Testis (tissue), 3 donors: ENCODE results near the gene TPSG1. TPM values are rescaled to one million over a fixed set of nuclear protein-coding genes. Genes with fewer than 3 reads are reported as not detected.

Experiments
- DNase-seq: peaks from one replicate; pipeline ENCODE4 v3.0.0-alpha.2; 2019
- H3K27ac ChIP-seq, 2 donors: fragments of 200-600 bp; sonication (generic); one replicate each; pipeline ENCODE4 v1.5.1; 2019
- H3K27me3 ChIP-seq: fragments of 200-600 bp; sonication (generic); one replicate; pipeline ENCODE4 v1.5.1; 2019
- H3K36me3 ChIP-seq: fragments of 200-600 bp; sonication (generic); one replicate; pipeline ENCODE4 v1.5.1; 2017; ENCODE audit warnings: low read depth; ENCODE audit errors: missing control alignments
- H3K4me1 ChIP-seq: fragments of 200-600 bp; sonication (generic); one replicate; pipeline ENCODE4 v1.5.1; 2019
- H3K4me3 ChIP-seq, 2 donors: fragments of 200-600 bp; sonication (generic); one replicate each; pipeline ENCODE4 v1.5.1; 2017 to 2019
- H3K9me3 ChIP-seq: fragments of 200-600 bp; sonication (generic); one replicate; pipeline ENCODE4 v1.5.1; 2017
- CTCF ChIP-seq, 3 experiments: fragments of 450-650 bp in 2 of 3; fragments of 200-600 bp in 1 of 3; sonication (generic) in 1 of 3; IDR thresholded peaks; one replicate each; pipeline ENCODE4 v1.5.1; 2016 to 2019; ENCODE audit warnings: antibody characterized with exemption in 3 of 3, mild to moderate bottlenecking in 2 of 3, moderate library complexity in 1 of 3
- POLR2A ChIP-seq: fragments of 450-650 bp; IDR thresholded peaks from one replicate; pipeline ENCODE4 v1.6.1; 2017; ENCODE audit warnings: antibody characterized with exemption, mild to moderate bottlenecking, moderate library complexity
- WGBS, 2 donors: methylation state at CpG; one replicate each; pipeline ENCODE4 v1.1.5; 2018; 5-methylcytosine and 5-hydroxymethylcytosine counted together
- intact Hi-C: fragments of 100-400 bp; cut with DNase I; formaldehyde crosslinking; loops from one replicate; pipeline ENCODE4 v1.15.1; 2023; ENCODE audit warnings: low total_unique reads
- polyA plus RNA-seq: library from polyadenylated mRNA; stranded (reverse); fragments of 350-450 nt; fragmentation: Illumina TruSeq; extraction: RNeasy Lipid Tissue Mini Kit (QIAGEN cat#74804); gene quantifications from one replicate; pipeline ENCODE4 v1.2.3, GENCODE V29; 2014; ENCODE audit warnings: low read depth, low replicate concordance; ENCODE audit not compliant: insufficient read depth
- total RNA-seq, 2 donors: library from RNA; depleted of rRNA; stranded (reverse); fragments of >200 nt; gene quantifications; one replicate each; pipeline ENCODE4 v1.2.3, GENCODE V29; 2016

The TPSG1 gene
- total and polyA plus RNA-seq, 3 donors from 2014 or later = 1.2 TPM; not detected in 2

DNA sequence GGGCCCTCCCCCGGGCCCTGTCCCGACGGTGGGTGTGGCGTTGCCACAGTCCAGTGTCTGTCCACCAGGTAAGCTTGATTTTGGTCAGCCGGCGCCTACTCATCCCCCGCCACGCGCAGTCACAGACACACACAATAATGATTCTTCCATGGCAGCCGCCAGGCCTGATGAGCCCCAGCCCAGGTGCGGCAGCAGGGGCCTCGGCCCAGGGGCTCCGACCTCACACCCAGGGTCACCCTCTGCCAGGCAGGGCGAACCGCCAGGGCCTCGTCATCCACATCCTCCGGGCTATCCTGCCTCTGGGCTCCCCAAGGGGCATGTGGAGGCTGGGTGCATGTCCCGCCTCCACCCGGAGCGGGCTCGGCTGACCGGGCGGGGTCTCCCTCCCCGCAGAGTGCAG lies 7.5 kb downstream of the TPSG1 start:
- no peak for DNase-seq
- H3K9me3 ChIP-seq = no peaks in the 10 kb centered on the region
- H3K27me3 ChIP-seq = no peaks in the 10 kb centered on the region
- no peaks in the 10 kb centered on the region for H3K4me1 ChIP-seq
- WGBS, 2 donors = 95 to 100% methylated on average over 4 to 24 of the region's 24 CpGs
- TF ChIP-seq CTCF (IDR thresholded peaks at IDR 0.05) (no peak), POLR2A (no peak)
- intact Hi-C loops = no loop called here
- H3K36me3 ChIP-seq = no peaks in the 10 kb centered on the region
- H3K4me3 ChIP-seq = no peak overlapping the region
- no peak overlapping the region for H3K27ac ChIP-seq

DNA sequence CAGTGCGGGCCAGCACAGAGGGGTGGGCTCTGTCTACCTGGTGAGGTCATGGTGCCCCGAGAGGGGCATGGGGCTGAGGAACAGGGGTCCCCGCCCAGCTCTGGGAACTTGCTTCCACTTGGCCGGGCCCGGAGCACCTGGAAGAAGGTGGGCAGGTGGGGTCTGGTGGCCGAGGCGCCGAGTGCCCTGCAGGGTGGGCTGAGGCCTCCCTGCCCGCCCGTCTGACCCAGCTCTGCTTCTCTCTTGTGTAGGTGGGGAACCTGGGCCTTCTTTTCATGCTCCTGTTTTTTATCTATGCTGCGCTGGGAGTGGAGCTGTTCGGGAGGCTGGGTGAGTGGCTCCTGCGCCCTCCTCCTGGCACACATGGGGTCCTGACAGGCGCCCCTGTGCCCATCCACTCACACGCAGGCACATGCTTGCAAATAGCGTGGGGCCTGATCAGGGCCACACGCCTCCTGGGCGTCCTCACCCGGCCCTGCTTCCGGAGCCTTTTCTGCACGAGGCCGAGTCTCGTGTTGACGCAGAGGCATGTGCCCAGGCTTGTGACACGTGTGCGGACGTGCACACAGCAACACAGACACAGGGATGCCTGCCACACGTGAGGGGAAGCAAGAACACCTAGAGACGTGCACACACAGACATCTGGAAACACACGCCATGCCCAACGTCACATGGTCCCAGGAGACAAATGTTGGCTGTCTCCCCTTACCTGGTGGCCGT lies 8.2 kb downstream of the TPSG1 start:
- H3K4me1 ChIP-seq = no peaks in the 10 kb centered on the region
- intact Hi-C loops = no loop called here
- no peak for DNase-seq
- H3K36me3 ChIP-seq = no peaks in the 10 kb centered on the region
- no peak overlapping the region for H3K27ac ChIP-seq
- no peaks in the 10 kb centered on the region for H3K9me3 ChIP-seq
- 87 to 91% methylated on average over 26 to 32 of the region's 32 CpGs for WGBS, 2 donors
- no peak overlapping the region for H3K4me3 ChIP-seq
- H3K27me3 ChIP-seq = no peaks in the 10 kb centered on the region
- TF ChIP-seq POLR2A (no peak), CTCF (IDR thresholded peaks at IDR 0.05) (no peak)

GRCh38 chr16:1216296-1216619 lies 8.8 kb downstream of the TPSG1 start:
- 89 to 100% methylated on average over 2 to 12 of the region's 12 CpGs for WGBS, 2 donors
- H3K36me3 ChIP-seq = no peaks in the 10 kb centered on the region
- no peaks in the 10 kb centered on the region for H3K4me1 ChIP-seq
- intact Hi-C loops = no loop called here
- no peak for DNase-seq
- H3K27me3 ChIP-seq = no peaks in the 10 kb centered on the region
- H3K4me3 ChIP-seq = no peak overlapping the region
- no peak for TF ChIP-seq POLR2A
- TF ChIP-seq CTCF (IDR thresholded peaks at IDR 0.05) = no peak
- no peak overlapping the region for H3K27ac ChIP-seq
- no peaks in the 10 kb centered on the region for H3K9me3 ChIP-seq

GRCh38 chr16:1215574-1216295 lies 9.3 kb downstream of the TPSG1 start:
- no peak for DNase-seq
- WGBS, 2 donors = 83 to 86% methylated on average over 30 to 32 of the region's 32 CpGs
- no peak for TF ChIP-seq POLR2A

DNA sequence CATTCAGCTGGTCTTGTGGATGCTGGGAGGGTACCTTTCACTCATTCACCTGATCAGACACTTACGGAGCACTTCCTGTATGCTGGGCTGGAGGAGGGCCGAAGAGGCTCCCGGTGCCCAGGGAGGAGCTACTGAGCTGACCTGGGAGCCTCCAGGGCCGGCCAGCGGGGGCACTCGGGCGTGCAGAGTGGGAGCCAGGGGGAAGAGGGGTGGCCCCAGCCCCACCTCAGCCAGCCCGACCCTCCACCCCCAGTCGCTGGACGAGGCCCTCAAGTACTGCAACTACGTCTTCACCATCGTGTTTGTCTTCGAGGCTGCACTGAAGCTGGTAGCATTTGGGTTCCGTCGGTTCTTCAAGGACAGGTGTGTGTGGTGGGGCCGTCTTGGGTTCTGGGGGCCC lies 10.3 kb downstream of the TPSG1 start:
- no peak for DNase-seq
- H3K36me3 ChIP-seq = no peaks in the 10 kb centered on the region
- no peaks in the 10 kb centered on the region for H3K9me3 ChIP-seq
- intact Hi-C loops = no loop called here
- H3K4me1 ChIP-seq = no peaks in the 10 kb centered on the region
- H3K27ac ChIP-seq = no peak overlapping the region
- H3K27me3 ChIP-seq = no peaks in the 10 kb centered on the region
- no peak overlapping the region for H3K4me3 ChIP-seq
- TF ChIP-seq CTCF (IDR thresholded peaks at IDR 0.05) = no peak
- no peak for TF ChIP-seq POLR2A
- WGBS, 2 donors = 71 to 87% methylated on average over 3 to 16 of the region's 16 CpGs

More at GRCh38 chr16:1215574-1216295, 9.3 kb downstream of the TPSG1 start:
- H3K27ac ChIP-seq = no peak overlapping the region
- H3K4me3 ChIP-seq = no peak overlapping the region
- H3K36me3 ChIP-seq = no peaks in the 10 kb centered on the region
- H3K4me1 ChIP-seq = no peaks in the 10 kb centered on the region
- H3K9me3 ChIP-seq = no peaks in the 10 kb centered on the region
- intact Hi-C loops = no loop called here
- no peaks in the 10 kb centered on the region for H3K27me3 ChIP-seq
